PC-9 (cell line): ENCODE data around the gene UBXN2A. TPM values are rescaled to one million over a fixed set of nuclear protein-coding genes. Genes with fewer than 3 reads are reported as not detected.
A peak's percentile ranks its signal among the peaks of the same experiment; 100 is the strongest.

Source experiments
- BruUV-seq: library from RNA; stranded (reverse); fragments of 400-500 nt; replicated peaks from 2 replicates; lab custom pipeline; 2021; lab: Mats Ljungman, UMichigan
- CTCF ChIA-PET: fragments of 300-600 bp; sonication (Branson Sonifier 250); formaldehyde crosslinking; loops from one replicate; lab custom pipeline; 2022; ENCODE audit warnings: antibody characterized with exemption; lab: Charles Lee
- POLR2A ChIA-PET: fragments of 300-600 bp; sonication (Branson Sonifier 250); formaldehyde crosslinking; loops from one replicate; lab custom pipeline; 2022; ENCODE audit warnings: antibody characterized with exemption; ENCODE audit not compliant: unreplicated experiment; lab: Charles Lee
- DNase-seq, 2 experiments: peaks; one replicate each; pipeline versions ENCODE4 v3.0.0 to v3.0.0-alpha.2; 2015 to 2022; ENCODE audit warnings: mixed read lengths in 1 of 2
- H2AFZ ChIP-seq: fragments of 200-600 bp; sonication (generic); 2 replicates; pipeline ENCODE4 v1.8.1; 2017; ENCODE audit warnings: antibody characterized with exemption
- H3F3A ChIP-seq: fragments of 200-600 bp; sonication (generic); 2 replicates; pipeline ENCODE4 v1.8.1; 2017; ENCODE audit warnings: antibody characterized with exemption, mild to moderate bottlenecking, low read depth; ENCODE audit not compliant: insufficient read depth
- H3K27ac ChIP-seq: fragments of 200-600 bp; sonication (generic); 2 replicates; pipeline ENCODE4 v1.6.1; 2016; ENCODE audit warnings: mixed run types
- H3K27me3 ChIP-seq: fragments of 200-600 bp; sonication (generic); 2 replicates; pipeline ENCODE4 v1.6.1; 2016; ENCODE audit warnings: low read depth, mixed run types; ENCODE audit not compliant: insufficient read depth
- H3K36me3 ChIP-seq: fragments of 200-600 bp; sonication (generic); 2 replicates; pipeline ENCODE4 v1.6.1; 2016; ENCODE audit warnings: low read depth, mixed run types
- H3K4me1 ChIP-seq: fragments of 200-600 bp; sonication (generic); replicated peaks from 2 replicates; pipeline ENCODE4 v1.6.1; 2016; ENCODE audit warnings: mixed run types; ENCODE audit not compliant: insufficient read depth
- H3K4me2 ChIP-seq: fragments of 200-600 bp; sonication (generic); 2 replicates; pipeline ENCODE4 v1.6.1; 2017; ENCODE audit warnings: mixed run types
- H3K4me3 ChIP-seq: fragments of 200-600 bp; sonication (generic); 2 replicates; pipeline ENCODE4 v1.6.1; 2016; ENCODE audit warnings: mixed run types
- H3K79me2 ChIP-seq: fragments of 200-600 bp; sonication (generic); 2 replicates; pipeline ENCODE4 v1.6.1; 2017; ENCODE audit warnings: low read depth, mixed run types
- H3K9me2 ChIP-seq: fragments of 200-600 bp; sonication (generic); 2 replicates; pipeline ENCODE4 v1.8.1; 2017; ENCODE audit warnings: mild to moderate bottlenecking; ENCODE audit not compliant: insufficient read depth
- H3K9me3 ChIP-seq: fragments of 200-600 bp; sonication (generic); 2 replicates; pipeline ENCODE4 v1.8.1; 2016; ENCODE audit warnings: low read depth; ENCODE audit not compliant: insufficient read depth
- H4K20me1 ChIP-seq: fragments of 200-600 bp; sonication (generic); 2 replicates; pipeline ENCODE4 v1.8.1; 2017; ENCODE audit not compliant: insufficient read depth
- EZH2 ChIP-seq: fragments of 200-600 bp; sonication (generic); IDR thresholded peaks from 2 replicates; pipeline ENCODE4 v1.8.0; 2017; ENCODE audit warnings: antibody characterized with exemption, low read depth
- intact Hi-C: fragments of 100-400 bp; cut with micrococcal nuclease; formaldehyde crosslinking; loops from one replicate; pipeline ENCODE4 v1.10.0; 2022; ENCODE audit not compliant: unreplicated experiment
- total RNA-seq: library from RNA; stranded (reverse); gene quantifications from 2 replicates; pipeline ENCODE4 v1.2.3, GENCODE V29; 2021
- TF ChIP-seq, protein P1 (sequence below): fragments of 200-600 bp; sonication (generic); conservative IDR thresholded peaks from 2 replicates; pipeline ENCODE4 v1.6.1; 2017; ENCODE audit warnings: mixed run types, antibody characterized with exemption, mild to moderate bottlenecking, moderate library complexity

Gene UBXN2A
- total RNA-seq, 1 experiment from 2014 or later: 16.9 TPM

DNA sequence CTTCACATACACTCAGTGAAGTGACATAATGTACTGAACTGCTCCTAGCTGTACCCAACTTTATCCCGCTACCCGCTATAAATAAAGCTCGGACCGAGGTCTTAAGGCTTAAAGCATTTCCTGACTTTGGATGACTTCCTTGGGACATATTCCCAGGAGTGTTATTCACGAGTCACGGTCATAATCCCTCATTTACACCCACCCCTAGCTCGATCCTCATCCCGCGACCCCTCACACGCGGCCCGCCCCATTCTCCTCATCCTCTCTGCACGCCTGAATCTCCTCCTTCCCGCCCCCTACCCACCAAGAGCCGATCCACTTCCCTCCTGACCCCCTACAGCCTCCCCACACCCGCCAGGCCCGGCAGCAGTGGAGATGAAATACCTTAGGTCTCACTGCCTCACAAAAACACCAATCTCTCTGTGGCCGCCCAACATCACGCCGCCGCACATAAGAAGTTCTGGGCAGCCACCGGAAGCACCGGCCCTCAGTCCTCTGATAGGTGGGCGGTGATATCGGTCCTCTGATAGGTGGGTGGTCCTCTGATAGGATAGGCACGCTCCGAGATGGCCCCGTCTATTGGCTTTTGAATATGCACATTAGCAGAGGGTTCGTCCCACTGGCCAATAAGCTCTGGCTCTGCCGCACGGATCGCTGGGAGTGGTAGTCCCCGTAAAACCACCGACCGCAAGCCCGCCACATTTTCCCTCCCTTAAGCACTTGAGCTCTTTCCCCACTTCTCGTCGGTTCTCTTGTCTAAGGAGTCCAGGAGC, 106.9 kb downstream of the UBXN2A start, which contains the start of gene WDCP:
WDCP (minus strand) TSS at position 462 of the 773 bp plus-strand sequence. CDS start 7,897 bp downstream, outside the sequence.
- Histone ChIP-seq H3K9me3 (no peaks in the 10 kb centered on the region), H3K79me2 (peaks cover 13% of the 10 kb centered on the region; the same call in 1 of the 2 replicates), H3K36me3 (no peaks in the 10 kb centered on the region), H3K9me2 (no peaks in the 10 kb centered on the region), H4K20me1 (no peaks in the 10 kb centered on the region), H3K4me3 (peak within 1 kb of the TSS; percentile 73), H3K27ac (no peak within 1 kb of the TSS), H3F3A (peaks cover 27% of the 10 kb centered on the region), H3K27me3 (peaks cover 10% of the 10 kb centered on the region; the same call in 1 of the 2 replicates), H3K4me2 (peak within 1 kb of the TSS; percentile 75), H2AFZ (peak within 1 kb of the TSS; percentile 98), H3K4me1 (peaks cover 17% of the 10 kb centered on the region; the same call in 1 of the 2 replicates)
- BruUV-seq: no TSS peak
- ChIA-PET POLR2A (interaction anchor here (0.6 to 1.4 kb wide), 8 partner anchors 18 to 239 kb away, joined by 3 to 19 read pairs (median 4); partner anchors contain the start of genes SF3B6 and UBXN2A), CTCF (interaction anchor here (0.6 to 1.1 kb wide), 4 partner anchors 29 to 348 kb away, joined by 3 to 18 read pairs (median 4); partner anchors contain the start of genes SF3B6 and TP53I3)
- DNase-seq: peak; percentile 91 to 99
- TF ChIP-seq, protein P1, sequence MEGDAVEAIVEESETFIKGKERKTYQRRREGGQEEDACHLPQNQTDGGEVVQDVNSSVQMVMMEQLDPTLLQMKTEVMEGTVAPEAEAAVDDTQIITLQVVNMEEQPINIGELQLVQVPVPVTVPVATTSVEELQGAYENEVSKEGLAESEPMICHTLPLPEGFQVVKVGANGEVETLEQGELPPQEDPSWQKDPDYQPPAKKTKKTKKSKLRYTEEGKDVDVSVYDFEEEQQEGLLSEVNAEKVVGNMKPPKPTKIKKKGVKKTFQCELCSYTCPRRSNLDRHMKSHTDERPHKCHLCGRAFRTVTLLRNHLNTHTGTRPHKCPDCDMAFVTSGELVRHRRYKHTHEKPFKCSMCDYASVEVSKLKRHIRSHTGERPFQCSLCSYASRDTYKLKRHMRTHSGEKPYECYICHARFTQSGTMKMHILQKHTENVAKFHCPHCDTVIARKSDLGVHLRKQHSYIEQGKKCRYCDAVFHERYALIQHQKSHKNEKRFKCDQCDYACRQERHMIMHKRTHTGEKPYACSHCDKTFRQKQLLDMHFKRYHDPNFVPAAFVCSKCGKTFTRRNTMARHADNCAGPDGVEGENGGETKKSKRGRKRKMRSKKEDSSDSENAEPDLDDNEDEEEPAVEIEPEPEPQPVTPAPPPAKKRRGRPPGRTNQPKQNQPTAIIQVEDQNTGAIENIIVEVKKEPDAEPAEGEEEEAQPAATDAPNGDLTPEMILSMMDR: no peak
- no peak for TF ChIP-seq EZH2
- intact Hi-C loops: loop anchor here (1.0 to 2.0 kb wide), 2 partner anchors 29 to 32 kb away; partner anchors contain the start of gene SF3B6

DNA sequence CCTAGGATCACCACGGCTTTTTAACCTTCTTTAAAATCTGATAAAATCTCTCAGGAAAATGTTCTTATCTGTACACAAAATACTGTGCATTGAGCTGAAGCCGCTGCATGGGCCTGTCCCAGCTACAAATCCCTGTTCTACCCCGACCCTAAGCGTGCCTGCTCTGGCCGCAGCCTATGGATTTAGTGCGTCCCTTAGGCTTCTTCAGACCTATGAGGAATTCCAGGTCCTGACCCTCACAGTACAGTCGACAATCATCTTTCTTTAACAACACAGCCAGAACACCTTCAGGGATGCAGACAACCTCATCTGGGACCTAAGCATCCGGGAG, 107.4 kb downstream of the UBXN2A start:
- Histone ChIP-seq H4K20me1 (no peaks in the 10 kb centered on the region), H3K4me2 (peak overlapping the region; percentile 75), H2AFZ (peak overlapping the region; percentile 63), H3K4me1 (peaks cover 17% of the 10 kb centered on the region; the same call in 1 of the 2 replicates), H3F3A (peaks cover 28% of the 10 kb centered on the region), H3K9me3 (no peaks in the 10 kb centered on the region), H3K4me3 (peak overlapping the region; percentile 73; the same call in 1 of the 2 replicates), H3K79me2 (peaks cover 13% of the 10 kb centered on the region; the same call in 1 of the 2 replicates), H3K36me3 (no peaks in the 10 kb centered on the region), H3K9me2 (no peaks in the 10 kb centered on the region), H3K27ac (no peak overlapping the region), H3K27me3 (peaks cover 10% of the 10 kb centered on the region; the same call in 1 of the 2 replicates)
- BruUV-seq: no TSS peak
- TF ChIP-seq, protein P1: no peak
- POLR2A ChIA-PET: interaction anchor here (0.6 to 1.4 kb wide), 7 partner anchors 18 to 171 kb away, joined by 3 to 19 read pairs (median 5); partner anchors contain the start of genes SF3B6 and UBXN2A
- no peak for DNase-seq
- CTCF ChIA-PET: interaction anchor here (0.6 to 1.1 kb wide), 4 partner anchors 29 to 347 kb away, joined by 3 to 18 read pairs (median 4); partner anchors contain the start of genes SF3B6 and TP53I3
- intact Hi-C loops: loop anchor here (1.0 to 2.0 kb wide), 2 partner anchors 29 to 33 kb away; partner anchors contain the start of gene SF3B6

DNA sequence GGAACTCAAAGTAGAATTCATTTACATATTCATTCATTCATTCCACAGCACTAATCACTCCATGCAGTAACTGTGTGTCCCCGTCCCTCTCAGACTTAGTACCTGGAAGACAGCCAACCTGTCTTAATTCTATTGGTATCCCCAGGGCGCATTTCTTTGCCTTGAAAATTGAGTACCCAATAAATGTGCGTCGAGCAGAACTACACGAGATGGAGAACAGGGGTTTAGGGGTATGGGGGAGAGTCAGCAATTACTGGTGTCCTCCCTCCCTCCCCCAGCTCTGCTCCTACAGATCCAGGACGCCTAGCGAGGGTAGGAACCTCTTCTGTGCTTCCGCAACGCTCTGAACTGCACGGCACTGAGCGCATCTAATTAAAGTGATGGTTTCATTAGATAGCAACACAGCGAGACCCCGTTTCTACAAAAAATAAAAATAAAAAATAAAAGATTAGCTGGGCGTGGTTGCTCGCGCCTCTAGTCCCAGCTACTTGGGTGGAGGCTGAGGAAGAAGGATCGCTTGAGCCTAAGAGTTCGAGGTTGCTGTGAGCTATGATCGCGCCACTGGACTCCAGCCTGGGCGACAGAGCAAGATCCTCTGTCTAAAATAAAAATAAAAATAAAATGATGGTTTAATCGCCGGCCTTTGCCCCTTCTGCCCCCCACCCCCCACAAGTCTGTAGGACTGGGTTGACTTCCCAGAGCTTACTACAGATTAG, 108.7 kb downstream of the UBXN2A start:
- CTCF ChIA-PET: no interaction called here
- intact Hi-C loops: no loop called here
- peaks cover 17% of the 10 kb centered on the region; the same call in 1 of the 2 replicates for H3K4me1 ChIP-seq
- H3K9me2 ChIP-seq: no peaks in the 10 kb centered on the region
- DNase-seq: no peak
- no peaks in the 10 kb centered on the region for H4K20me1 ChIP-seq
- H3K4me3 ChIP-seq: peak overlapping the region; percentile 53; the same call in 1 of the 2 replicates
- no peak overlapping the region for H3K27ac ChIP-seq
- peak overlapping the region; percentile 74 for H3K4me2 ChIP-seq
- no peaks in the 10 kb centered on the region for H3K9me3 ChIP-seq
- BruUV-seq: no TSS peak
- peaks cover 13% of the 10 kb centered on the region; the same call in 1 of the 2 replicates for H3K79me2 ChIP-seq
- TF ChIP-seq, protein P1: no peak
- no peak for TF ChIP-seq EZH2
- POLR2A ChIA-PET: no interaction called here
- H3K27me3 ChIP-seq: peaks cover 10% of the 10 kb centered on the region; the same call in 1 of the 2 replicates
- no peaks in the 10 kb centered on the region for H3K36me3 ChIP-seq
- peak overlapping the region; percentile 58; the same call in 1 of the 2 replicates for H2AFZ ChIP-seq
- H3F3A ChIP-seq: peaks cover 28% of the 10 kb centered on the region
